HG02610 (cell line): Measurements from ENCODE around the gene PADI2.

ENCODE experiments used
- ATAC-seq: cut with Tn5 transposase; IDR thresholded peaks from one replicate; pipeline ENCODE4 v1.9.1; 2021; ENCODE audit warnings: mild to moderate bottlenecking, moderate library complexity; ENCODE audit not compliant: unreplicated experiment

The PADI2 gene

DNA sequence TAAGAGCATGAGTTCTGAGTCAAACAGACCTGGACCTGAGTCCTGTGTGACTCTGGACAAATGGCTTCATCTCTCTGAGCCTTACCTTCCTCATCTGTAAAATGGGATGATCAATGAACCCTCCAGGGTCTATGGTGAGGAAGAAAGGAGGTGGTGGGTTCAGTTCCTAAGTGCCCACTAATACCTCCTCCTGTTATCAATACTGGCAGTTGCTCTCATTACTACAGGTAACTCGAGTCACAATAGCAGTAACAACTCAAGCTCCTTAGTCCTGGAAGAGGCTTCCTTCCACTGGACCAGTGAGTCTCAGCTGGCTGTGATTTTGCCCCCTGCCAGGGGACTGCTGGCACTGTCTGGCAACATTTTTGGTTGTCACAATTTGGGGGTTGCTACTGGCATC is 2.6 kb downstream of the PADI2 start:
- ATAC-seq: no peak

DNA sequence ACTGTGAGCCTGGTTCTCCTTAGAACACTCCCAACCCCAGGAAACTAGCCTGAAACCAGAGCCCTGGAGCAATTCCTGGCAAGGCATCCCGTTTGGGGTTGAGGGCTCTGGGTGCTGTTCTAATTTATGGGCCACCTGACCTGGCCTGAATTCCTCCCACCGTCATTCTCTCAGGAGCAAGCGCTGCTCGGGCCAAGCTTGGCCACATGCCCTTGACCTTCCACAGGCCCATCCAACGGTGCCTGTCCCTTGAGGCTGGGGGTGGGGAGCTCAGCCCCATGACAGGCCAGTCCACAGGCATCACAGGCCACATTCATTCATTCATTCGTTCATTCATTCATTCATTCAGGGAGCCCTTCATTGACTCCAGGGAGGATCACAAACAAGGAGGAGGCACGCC is 5.3 kb downstream of the PADI2 start:
- no peak for ATAC-seq

DNA sequence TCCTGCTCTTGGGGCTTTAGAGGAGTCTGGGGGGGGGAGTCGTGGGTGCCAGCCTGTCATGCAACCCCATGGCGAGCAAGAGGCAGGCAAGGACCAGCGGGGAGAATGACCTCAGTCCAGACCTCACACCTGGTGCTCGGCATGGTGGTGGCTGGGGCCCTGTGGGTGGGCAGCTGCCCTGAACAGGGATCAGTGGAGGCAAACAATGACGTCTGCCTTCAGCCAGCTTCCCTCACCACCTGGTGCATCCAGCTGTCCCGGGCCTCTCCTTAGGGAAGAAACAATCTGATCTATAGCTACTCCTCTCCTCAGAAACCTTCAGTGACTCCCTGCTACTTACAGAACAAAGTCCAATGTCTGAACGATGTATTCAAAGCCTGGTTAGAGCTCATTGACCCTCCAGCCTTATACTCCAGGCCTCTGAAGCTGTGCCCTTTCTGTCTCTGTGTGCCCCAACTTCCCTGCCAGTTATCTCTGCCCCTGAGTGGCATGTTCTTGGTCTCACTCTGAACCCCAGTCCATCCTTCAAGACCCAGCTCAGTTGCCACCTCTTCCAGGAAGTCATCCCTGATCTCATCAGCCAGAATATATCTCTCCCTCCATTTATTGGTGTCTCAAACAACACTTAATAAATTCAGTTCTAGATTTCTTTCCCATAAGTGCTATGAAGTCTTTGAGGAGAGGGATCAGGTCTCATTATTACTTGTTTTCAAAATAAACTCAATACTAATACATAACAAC is 6.6 kb downstream of the PADI2 start:
- ATAC-seq: no peak

- ATAC-seq: no peak
These were observed 7.2 kb downstream of the PADI2 start for GRCh38 chr1:17112076-17112475.

DNA sequence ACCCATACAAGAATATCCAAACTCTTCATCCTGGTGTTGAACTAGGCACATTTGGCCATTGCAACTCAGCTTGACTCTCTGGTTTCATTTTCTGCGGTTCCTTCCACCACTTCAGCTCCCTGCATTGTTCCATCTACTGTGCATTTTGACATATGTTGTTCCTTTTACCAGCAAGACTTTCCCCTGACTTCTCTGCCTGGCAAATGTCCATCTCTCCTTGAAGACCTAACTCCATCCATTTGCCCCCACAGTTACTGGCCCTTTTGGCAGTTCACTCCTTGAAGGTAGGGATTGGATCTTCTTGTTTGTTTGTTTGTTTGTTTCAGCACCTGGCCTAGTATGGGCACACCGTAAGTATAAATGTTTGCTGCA is 8.7 kb downstream of the PADI2 start:
- ATAC-seq: no peak

DNA sequence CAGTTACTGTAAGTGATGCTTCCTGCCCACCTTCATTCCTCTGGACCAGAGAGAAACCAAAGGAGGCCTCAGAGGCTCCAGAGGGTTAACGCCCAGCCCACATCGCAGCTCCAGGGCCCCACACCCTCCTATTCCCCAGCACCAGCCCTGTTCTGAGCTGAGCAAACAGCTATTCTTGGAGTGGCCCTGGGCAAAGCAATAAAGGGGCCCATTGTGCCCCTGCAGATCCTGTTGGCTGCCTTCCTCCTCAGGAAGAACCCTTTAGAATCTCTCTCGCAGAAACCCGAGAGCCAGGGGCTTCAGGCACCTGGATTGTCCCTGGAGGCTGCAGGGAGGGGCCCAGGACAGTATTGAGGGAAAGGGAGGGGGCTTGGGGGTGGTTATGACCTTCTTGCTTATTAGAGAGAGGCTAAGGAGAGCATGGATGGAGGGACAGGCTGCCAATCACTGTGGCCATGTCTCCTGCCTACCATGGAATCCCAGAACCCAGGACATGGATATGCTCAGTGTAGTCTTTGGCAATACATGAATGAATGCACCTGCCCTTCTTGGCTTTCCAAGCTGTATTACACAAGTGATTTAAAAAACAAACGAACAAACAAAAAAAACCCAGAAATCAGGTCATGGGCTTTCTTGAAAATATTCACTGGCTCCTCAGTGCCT is 9.2 kb downstream of the PADI2 start:
- ATAC-seq: no peak

- ATAC-seq: no peak
These were observed 10.5 kb downstream of the PADI2 start for GRCh38 chr1:17108786-17109185.

DNA sequence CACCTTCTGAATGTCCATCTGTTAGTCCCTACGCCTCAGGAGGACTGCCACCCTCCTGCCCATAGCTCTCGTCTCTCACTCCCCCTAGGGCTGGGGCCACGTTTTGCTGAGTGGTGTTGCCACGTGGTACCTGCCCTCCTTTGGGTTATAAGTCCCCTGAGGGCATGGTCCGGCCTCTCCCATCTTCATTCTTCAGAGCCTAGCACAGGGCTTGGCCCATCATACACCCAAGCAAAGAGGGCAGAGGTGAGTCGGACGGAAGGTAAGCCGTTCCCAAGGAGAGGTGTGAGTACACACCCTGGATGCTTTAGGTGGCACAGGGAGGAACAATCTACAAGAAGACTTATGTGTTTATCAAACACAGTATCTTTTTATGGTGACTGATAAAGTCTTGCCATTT is 10.9 kb downstream of the PADI2 start:
- no peak for ATAC-seq

GRCh38 chr1:17104782-17105181 is 14.5 kb downstream of the PADI2 start:
- no peak for ATAC-seq

DNA sequence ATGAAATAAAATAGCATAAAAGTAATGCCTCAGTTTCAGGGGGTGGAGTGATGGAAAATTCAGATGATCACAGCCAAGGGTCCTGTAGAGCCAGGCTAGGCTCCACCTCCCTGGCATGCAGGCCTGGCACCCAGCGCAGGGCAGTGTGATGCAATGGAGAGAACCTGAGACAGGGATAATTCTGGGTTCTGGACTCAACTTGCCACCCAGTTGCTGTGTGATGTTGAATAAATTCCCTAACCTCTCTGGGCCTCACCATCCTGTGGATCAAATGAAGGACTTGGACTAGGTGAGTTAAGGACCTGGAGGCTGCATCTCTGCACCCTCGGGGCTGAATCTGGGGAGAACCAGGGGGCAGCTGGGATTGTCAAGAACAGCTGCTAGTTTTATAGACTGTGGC is 17.0 kb downstream of the PADI2 start:
- ATAC-seq: no peak

DNA sequence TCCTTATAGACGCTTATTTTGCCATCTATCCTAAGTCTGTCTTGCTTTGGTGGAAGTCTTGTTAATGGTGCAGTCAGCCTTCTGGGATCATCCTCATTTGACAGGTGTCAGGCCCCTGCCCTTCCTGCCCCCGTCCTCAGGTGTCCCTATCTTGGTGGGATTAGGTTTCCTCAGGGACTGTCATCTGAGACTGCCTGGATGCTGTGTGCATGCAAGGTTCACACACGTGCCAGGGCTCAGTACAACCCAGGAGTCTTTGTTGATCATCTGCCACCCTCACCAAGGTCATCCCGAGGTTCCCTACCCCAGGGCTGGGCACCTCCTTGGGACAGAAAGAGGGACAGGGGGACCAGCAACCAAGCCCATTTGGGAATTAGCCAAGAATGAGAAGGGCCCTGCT is 18.0 kb downstream of the PADI2 start:
- no peak for ATAC-seq

- no peak for ATAC-seq
These were observed 19.5 kb downstream of the PADI2 start for GRCh38 chr1:17099616-17100340.

DNA sequence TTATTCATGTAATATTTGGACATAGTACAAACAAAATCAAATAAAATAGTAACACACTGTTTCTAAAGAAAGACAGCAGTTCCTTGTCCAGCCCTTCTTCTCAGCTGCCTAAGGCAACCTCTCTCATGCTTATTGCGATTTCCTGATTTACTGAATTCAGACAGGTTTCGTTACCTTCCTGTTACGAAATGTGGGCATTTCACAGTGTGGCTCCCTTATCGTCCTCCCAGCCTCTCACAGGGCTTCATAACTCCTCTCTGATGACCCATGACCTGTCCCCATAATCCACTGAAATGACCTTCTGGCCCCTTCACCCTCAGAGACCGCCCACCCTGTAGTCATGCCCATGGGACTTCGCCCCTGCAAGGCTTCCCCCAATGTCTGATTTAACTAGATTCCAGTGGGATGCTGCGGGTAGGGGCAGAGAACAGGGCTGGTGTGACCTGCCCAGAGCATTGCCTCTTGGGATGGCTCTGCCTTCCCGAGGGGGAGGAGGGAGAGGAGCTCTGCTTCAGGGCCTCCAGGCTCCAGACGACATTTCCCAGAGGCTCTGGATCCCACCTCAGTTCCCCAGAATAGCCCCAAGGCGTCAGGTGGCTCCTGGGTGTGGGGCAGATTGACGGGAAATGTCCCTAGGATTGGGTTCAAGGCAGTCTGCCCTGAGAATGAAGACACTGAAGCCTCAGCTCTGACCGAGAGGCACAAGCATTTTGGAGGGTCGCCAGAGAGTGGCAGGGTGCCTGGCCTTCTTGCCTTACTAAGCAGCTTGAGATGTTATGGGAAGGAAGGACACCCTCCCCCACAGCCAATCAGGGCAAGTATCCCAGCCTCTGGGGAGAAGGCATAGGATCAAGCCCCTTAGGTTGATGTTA is 20.6 kb downstream of the PADI2 start:
- no peak for ATAC-seq

DNA sequence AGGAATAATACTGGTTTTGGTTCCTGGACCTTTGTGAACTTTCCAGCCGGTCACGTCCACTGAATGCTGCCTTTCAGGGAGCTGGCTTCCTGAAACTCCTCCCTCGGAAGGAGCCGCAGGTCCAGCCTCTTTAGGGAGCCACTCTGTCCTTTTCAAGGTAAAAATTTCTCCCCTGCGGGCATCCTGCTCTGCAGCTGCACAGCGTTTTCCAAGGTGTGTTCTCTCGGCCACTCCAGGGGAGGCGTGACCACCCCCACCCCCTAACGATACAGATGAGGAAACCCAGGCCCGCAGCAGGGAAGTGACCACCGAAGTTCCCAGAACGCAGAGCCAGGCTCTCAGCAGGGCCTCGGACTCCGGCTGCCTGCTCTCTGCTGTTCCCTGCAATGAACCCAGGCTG is 21.5 kb downstream of the PADI2 start:
- ATAC-seq: no peak

- ATAC-seq: no peak
These were observed 22.1 kb downstream of the PADI2 start for GRCh38 chr1:17097147-17097546.

- ATAC-seq: no peak
These were observed 22.7 kb downstream of the PADI2 start for GRCh38 chr1:17096584-17096983.

- no peak for ATAC-seq
These were observed 24.1 kb downstream of the PADI2 start for GRCh38 chr1:17095141-17095540.

DNA sequence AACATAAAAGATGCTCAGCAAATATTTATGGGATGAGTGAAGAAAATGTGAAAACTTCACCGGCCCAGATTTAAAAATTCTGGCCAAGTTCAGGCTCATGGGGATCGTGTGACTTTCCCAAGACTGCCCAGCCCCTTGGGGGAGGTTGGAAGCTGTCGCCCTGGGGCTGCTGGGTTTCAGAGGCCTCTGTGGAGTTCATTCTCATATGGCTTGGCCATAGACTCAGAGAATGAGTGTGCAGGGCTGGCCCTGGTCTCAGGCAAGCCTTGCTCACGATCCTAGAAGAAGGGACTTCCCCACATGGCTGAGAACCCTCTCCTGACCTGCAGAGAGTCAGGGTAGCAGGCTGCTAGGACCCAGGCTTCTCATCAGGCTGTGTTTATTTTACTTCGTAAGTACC is 24.6 kb downstream of the PADI2 start:
- ATAC-seq: peak; percentile 75

- no peak for ATAC-seq
These were observed 25.3 kb downstream of the PADI2 start for GRCh38 chr1:17093822-17094393.

DNA sequence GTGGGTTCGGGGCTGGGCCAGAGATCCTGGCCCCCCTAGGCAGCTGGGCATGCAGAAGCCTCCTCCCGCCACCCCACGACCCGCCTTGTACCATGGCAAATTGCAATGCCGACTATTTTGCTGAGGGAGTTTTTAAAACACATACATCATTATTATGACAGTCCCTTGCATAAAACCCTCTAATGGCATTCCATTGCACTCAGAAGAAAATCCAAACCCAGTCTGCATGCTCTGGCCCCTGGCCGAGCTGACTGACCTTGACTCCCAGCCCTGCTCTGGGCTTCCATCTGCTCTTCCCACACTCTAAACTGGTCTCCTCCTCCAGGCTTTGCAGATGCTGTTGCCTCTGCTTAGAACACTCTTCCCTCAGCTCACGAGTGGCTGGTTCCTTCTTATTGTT is 28.0 kb downstream of the PADI2 start:
- ATAC-seq: no peak

DNA sequence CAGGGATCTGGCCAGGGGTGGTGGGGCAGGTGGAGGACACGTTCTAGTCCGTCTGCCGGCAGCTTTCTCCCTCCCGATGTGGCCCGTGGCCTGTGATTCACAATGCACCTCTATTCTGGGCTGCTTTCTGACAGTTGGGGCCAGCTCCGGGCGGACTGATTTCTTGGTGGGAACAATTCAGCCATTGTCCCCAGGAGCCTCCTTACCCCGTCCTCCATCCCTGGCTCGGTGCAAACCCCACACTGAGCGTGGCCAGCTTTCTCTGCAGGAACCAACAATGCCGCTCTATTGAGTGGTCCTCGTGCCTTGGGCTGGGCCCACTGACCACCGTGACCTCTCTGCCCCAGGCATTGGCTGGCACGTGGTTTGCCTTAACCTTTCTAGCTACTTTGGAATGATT is 29.7 kb downstream of the PADI2 start:
- ATAC-seq: no peak
